Peyer's patch (tissue), 4 donors: ENCODE data around the gene GTF3C5. TPM values are rescaled to one million over a fixed set of nuclear protein-coding genes. Genes with fewer than 3 reads are reported as not detected.

Experiments
- DNase-seq, 3 donors: peaks; one replicate each; pipeline ENCODE4 v3.0.0-alpha.2; 2017 to 2019
- H3K27ac ChIP-seq, 4 donors: fragments of 200-600 bp; sonication (generic); one replicate each; pipeline ENCODE4 v1.5.1; 2016 to 2019
- H3K27me3 ChIP-seq, 2 donors: fragments of 200-600 bp; sonication (generic); one replicate each; pipeline ENCODE4 v1.5.1; 2019
- H3K36me3 ChIP-seq, 3 donors: fragments of 200-600 bp; sonication (generic); one replicate each; pipeline ENCODE4 v1.5.1; 2016 to 2019
- H3K4me1 ChIP-seq, 4 donors: fragments of 200-600 bp; sonication (generic); one replicate each; pipeline ENCODE4 v1.5.1; 2016 to 2019
- H3K4me3 ChIP-seq, 4 donors: fragments of 200-600 bp; sonication (generic); 1 replicate in 3 of 4; 2 replicates in 1 of 4; pipeline ENCODE4 v1.5.1; 2016 to 2019; ENCODE audit warnings: mild to moderate bottlenecking in 1 of 4
- H3K9me3 ChIP-seq, 4 donors: fragments of 200-600 bp; sonication (generic); one replicate each; pipeline ENCODE4 v1.5.1; 2016 to 2019; ENCODE audit warnings: mild to moderate bottlenecking in 1 of 4
- CTCF ChIP-seq, 6 experiments: fragments of 450-650 bp in 4 of 6; fragments of 200-600 bp in 2 of 6; sonication (generic) in 1 of 6; IDR thresholded peaks; one replicate each; pipeline ENCODE4 v1.5.1; 2017 to 2019; ENCODE audit warnings: antibody characterized with exemption in 6 of 6, mild to moderate bottlenecking in 3 of 6, moderate library complexity in 1 of 6
- POLR2A ChIP-seq, 2 donors: fragments of 450-650 bp; IDR thresholded peaks; one replicate each; pipeline ENCODE4 v1.5.1; 2017; ENCODE audit warnings: antibody characterized with exemption in 2 of 2, mild to moderate bottlenecking in 2 of 2, moderate library complexity in 2 of 2
- total RNA-seq, 4 donors: library from RNA; depleted of rRNA; stranded (reverse); fragments of >200 nt; gene quantifications; one replicate each; pipeline ENCODE4 v1.1.0, GENCODE V29; 2016

The GTF3C5 gene
- total RNA-seq, 4 donors from 2014 or later: 63.7 to 103 (median 73.5) TPM

- Histone ChIP-seq H3K27me3 (no peaks in the 10 kb centered on the region), H3K27ac (no peak overlapping the region), H3K36me3 (no peaks in the 10 kb centered on the region), H3K4me3 (no peak overlapping the region), H3K9me3 (no peaks in the 10 kb centered on the region), H3K4me1 (no peaks in the 10 kb centered on the region)
- DNase-seq: peak in 1 of 3 donors; percentile 55
- no peak for TF ChIP-seq CTCF (IDR thresholded peaks at IDR 0.05)
- no peak for TF ChIP-seq POLR2A (IDR thresholded peaks at IDR 0.05)
These were observed 20.8 kb upstream of the GTF3C5 start for GRCh38 chr9:133009906-133010582.

DNA sequence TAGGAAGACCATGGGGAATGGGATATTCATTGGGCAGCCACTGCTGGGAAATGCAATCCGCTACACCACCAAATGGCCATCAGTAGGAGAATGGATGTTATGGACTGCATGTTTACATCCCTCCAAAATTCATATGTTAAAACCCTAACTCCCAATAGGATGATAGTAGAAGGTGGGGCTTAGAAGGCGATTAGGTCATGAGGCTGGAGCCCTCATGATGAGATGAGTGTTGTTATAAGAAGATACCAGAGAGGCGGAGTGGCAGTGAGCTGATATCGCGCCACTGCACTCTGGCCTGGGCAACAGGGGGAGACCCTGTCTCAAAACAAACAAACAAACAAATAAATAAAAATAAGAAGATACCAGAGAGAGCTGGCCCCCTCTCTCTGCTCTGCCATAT is 16.1 kb upstream of the GTF3C5 start:
- Histone ChIP-seq H3K4me3 (no peak overlapping the region), H3K36me3 (no peaks in the 10 kb centered on the region), H3K27ac (no peak overlapping the region), H3K27me3 (no peaks in the 10 kb centered on the region), H3K9me3 (no peaks in the 10 kb centered on the region), H3K4me1 (no peaks in the 10 kb centered on the region)
- no peak for TF ChIP-seq POLR2A (IDR thresholded peaks at IDR 0.05)
- TF ChIP-seq CTCF (IDR thresholded peaks at IDR 0.05): no peak
- no peak for DNase-seq

DNA sequence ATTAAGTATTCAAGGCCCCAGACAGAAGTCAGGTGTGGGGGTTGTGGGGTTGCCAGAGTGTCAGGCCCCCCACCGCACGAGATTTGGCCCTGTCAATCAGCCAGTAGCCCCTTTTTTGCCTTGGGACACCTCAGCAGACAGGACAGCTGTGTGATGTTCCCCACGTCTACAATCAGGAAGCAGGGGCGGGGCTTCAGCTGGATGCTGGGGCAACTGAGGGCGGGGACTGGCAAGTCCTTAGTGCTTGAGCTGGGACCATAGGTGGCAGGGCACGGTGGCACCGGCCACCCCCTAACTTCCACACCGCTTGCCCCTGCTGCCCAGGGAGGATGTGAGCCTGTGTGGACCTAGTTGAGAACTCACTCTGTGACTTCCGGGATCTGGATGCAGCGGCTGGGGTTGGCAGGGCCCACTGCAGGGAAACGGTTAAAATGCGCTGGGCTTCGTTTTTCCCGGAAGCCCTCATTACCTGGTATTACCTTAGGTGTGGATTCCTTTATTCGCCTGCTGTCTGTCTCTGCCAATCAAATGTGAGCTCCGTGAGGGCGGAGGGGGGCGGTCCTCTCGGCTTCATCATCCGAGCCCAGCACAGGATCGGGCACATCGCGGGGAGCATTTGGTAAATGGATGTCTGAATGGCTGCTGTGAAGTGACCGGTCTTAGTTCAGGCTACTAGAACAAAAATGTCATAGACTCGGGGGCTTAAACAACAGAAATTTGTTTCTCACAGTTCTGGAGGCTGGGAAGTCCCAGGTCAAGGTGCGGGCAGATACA is 7.5 kb upstream of the GTF3C5 start:
- Histone ChIP-seq H3K4me1 (no peaks in the 10 kb centered on the region), H3K27me3 (no peaks in the 10 kb centered on the region), H3K27ac (no peak overlapping the region), H3K4me3 (no peak overlapping the region), H3K9me3 (no peaks in the 10 kb centered on the region), H3K36me3 (no peaks in the 10 kb centered on the region)
- DNase-seq: peak; percentile 61 to 75 (median 62)
- no peak for TF ChIP-seq CTCF (IDR thresholded peaks at IDR 0.05)
- no peak for TF ChIP-seq POLR2A (IDR thresholded peaks at IDR 0.05)

- H3K36me3 ChIP-seq: no peaks in the 10 kb centered on the region
- H3K4me3 ChIP-seq: no peak overlapping the region
- TF ChIP-seq POLR2A (IDR thresholded peaks at IDR 0.05) (no peak), CTCF (IDR thresholded peaks at IDR 0.05) (no peak)
- no peak overlapping the region for H3K27ac ChIP-seq
- DNase-seq: peak in 1 of 3 donors; percentile 3
- H3K4me1 ChIP-seq: peaks cover 0 to 14% (median 8%) of the 10 kb centered on the region in 4 donors
- H3K9me3 ChIP-seq: no peaks in the 10 kb centered on the region
- H3K27me3 ChIP-seq: no peaks in the 10 kb centered on the region
These were observed 4.4 kb upstream of the GTF3C5 start for GRCh38 chr9:133026426-133026825.

DNA sequence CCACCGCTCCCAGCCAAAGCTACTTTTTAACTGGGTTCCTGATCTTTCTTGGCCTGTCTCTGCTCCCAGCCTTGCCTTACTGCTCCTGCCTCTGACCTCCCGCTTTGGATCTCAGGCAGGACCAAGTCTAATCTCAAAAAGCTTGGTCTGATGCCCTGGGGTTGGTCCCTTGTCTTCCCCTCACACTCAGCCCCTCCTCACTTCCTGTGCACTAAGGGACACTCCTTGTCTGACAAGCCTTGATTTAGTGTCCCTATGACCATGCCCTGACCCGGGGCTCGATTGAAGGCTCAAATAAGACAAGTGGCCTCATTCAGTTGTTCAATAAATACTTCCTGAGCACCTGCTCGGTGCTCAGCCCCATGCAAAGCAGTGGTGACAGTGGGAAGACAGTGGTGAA is 3.7 kb upstream of the GTF3C5 start:
- no peaks in the 10 kb centered on the region for H3K9me3 ChIP-seq
- no peak overlapping the region for H3K4me3 ChIP-seq
- no peaks in the 10 kb centered on the region for H3K27me3 ChIP-seq
- H3K4me1 ChIP-seq: peaks cover 4 to 21% (median 14%) of the 10 kb centered on the region in 4 donors
- no peaks in the 10 kb centered on the region for H3K36me3 ChIP-seq
- H3K27ac ChIP-seq: no peak overlapping the region
- TF ChIP-seq POLR2A (IDR thresholded peaks at IDR 0.05) (no peak), CTCF (IDR thresholded peaks at IDR 0.05) (no peak)
- no peak for DNase-seq
